Activated gamma-delta T cell treated with anti-CD3 and anti-CD28 coated beads, Interleukin-2, amount 50 U/mL, for 16 hours (primary cell): ENCODE results near the gene CUL3.

Experiments
- DNase-seq: peaks from one replicate; pipeline ENCODE4 v3.0.0-alpha.2; 2020; ENCODE audit warnings: low read depth

CUL3 gene

GRCh38 chr2:224469374-224469964 is 115.7 kb downstream of the CUL3 start:
- DNase-seq: no peak

- DNase-seq: no peak
These were observed 118.8 kb downstream of the CUL3 start for GRCh38 chr2:224466304-224466895.

- no peak for DNase-seq
These were observed 123.8 kb downstream of the CUL3 start for GRCh38 chr2:224461391-224461790.

GRCh38 chr2:224457408-224458096 is 127.6 kb downstream of the CUL3 start:
- no peak for DNase-seq

- DNase-seq: no peak
These were observed 131.3 kb downstream of the CUL3 start for GRCh38 chr2:224453892-224454291.

- DNase-seq: no peak
These were observed 135.7 kb downstream of the CUL3 start for GRCh38 chr2:224449212-224450147.

GRCh38 chr2:224448236-224448635 is 136.9 kb downstream of the CUL3 start:
- DNase-seq: no peak

- DNase-seq: no peak
These were observed 140.4 kb downstream of the CUL3 start for GRCh38 chr2:224444783-224445182.

GRCh38 chr2:224444021-224444420 is 141.1 kb downstream of the CUL3 start:
- DNase-seq: no peak

- DNase-seq: no peak
These were observed 142.8 kb downstream of the CUL3 start for GRCh38 chr2:224442071-224442967.

- DNase-seq: no peak
These were observed 144.2 kb downstream of the CUL3 start for GRCh38 chr2:224440988-224441387.

- DNase-seq: no peak
These were observed 146.4 kb downstream of the CUL3 start for GRCh38 chr2:224438726-224439125.

GRCh38 chr2:224436634-224437033 is 148.5 kb downstream of the CUL3 start:
- no peak for DNase-seq

- no peak for DNase-seq
These were observed 150.5 kb downstream of the CUL3 start for GRCh38 chr2:224434618-224435017.

- DNase-seq: no peak
These were observed 151.7 kb downstream of the CUL3 start for GRCh38 chr2:224433442-224433841.

- DNase-seq: no peak
These were observed 153.1 kb downstream of the CUL3 start for GRCh38 chr2:224432003-224432579.

GRCh38 chr2:224429441-224429810 is 155.7 kb downstream of the CUL3 start:
- DNase-seq: no peak

GRCh38 chr2:224428787-224429440 is 156.2 kb downstream of the CUL3 start:
- DNase-seq: no peak

- no peak for DNase-seq
These were observed 157.7 kb downstream of the CUL3 start for GRCh38 chr2:224427471-224427870.

GRCh38 chr2:224426656-224427055 is 158.5 kb downstream of the CUL3 start:
- no peak for DNase-seq

GRCh38 chr2:224421065-224421464 is 164.1 kb downstream of the CUL3 start:
- DNase-seq: no peak
